Stimulated activated CD4-positive, alpha-beta T cell treated with anti-CD3 and anti-CD28 coated beads, Interleukin-1b, Interleukin-23, amount 100 ng/mL, for 1 hour (primary cell): ENCODE data around the gene RPL10.

Source experiments
- DNase-seq, 2 donors: peaks; one replicate each; pipeline ENCODE4 v3.0.0-alpha.2; 2020; ENCODE audit warnings: low read depth in 2 of 2

RPL10 gene

GRCh38 chrX:154362085-154362742 lies 36.0 kb upstream of the RPL10 start:
- DNase-seq, result no peak

- DNase-seq, result no peak
Observed at GRCh38 chrX:154363706-154364439, 34.3 kb upstream of the RPL10 start.

GRCh38 chrX:154365052-154365600 lies 33.1 kb upstream of the RPL10 start:
- no peak for DNase-seq

- DNase-seq, result no peak
Observed at GRCh38 chrX:154365997-154366665, 32.0 kb upstream of the RPL10 start.

- no peak for DNase-seq
Observed at GRCh38 chrX:154366666-154367055, 31.5 kb upstream of the RPL10 start.

- no peak for DNase-seq
Observed at GRCh38 chrX:154367474-154368308, 30.5 kb upstream of the RPL10 start.

- DNase-seq, result peak; percentile 66 to 85
Observed at GRCh38 chrX:154368630-154369448, 29.3 kb upstream of the RPL10 start.

- peak in 1 of 2 donors; percentile 35 for DNase-seq
Observed at GRCh38 chrX:154369449-154370299, 28.5 kb upstream of the RPL10 start.

GRCh38 chrX:154370300-154371016 lies 27.7 kb upstream of the RPL10 start:
- DNase-seq, result no peak

GRCh38 chrX:154371017-154371788 lies 27.0 kb upstream of the RPL10 start:
- peak; percentile 83 to 88 for DNase-seq

GRCh38 chrX:154371789-154372300 lies 26.3 kb upstream of the RPL10 start:
- no peak for DNase-seq

GRCh38 chrX:154372612-154373022 lies 25.6 kb upstream of the RPL10 start:
- no peak for DNase-seq

GRCh38 chrX:154373340-154374306 lies 24.6 kb upstream of the RPL10 start:
- DNase-seq, result no peak

- no peak for DNase-seq
Observed at GRCh38 chrX:154374313-154375155, 23.6 kb upstream of the RPL10 start, which contains the start of gene FLNA. Gene FLNA (minus strand): TSS chrX:154374634. CDS start chrX:154371245, 3,389 bp downstream.

GRCh38 chrX:154375156-154375504 lies 23.0 kb upstream of the RPL10 start:
- no peak for DNase-seq

GRCh38 chrX:154376774-154377173 lies 21.4 kb upstream of the RPL10 start:
- no peak for DNase-seq
